Fibroblast of lung (primary cell): Measurements from ENCODE around the gene TNIP2.

Source experiments
- CTCF ChIP-seq, 2 donors: IDR thresholded peaks in 1 of 2; conservative IDR thresholded peaks in 1 of 2; 1 replicate in 1 of 2; 2 replicates in 1 of 2; pipeline ENCODE4 v1.5.1; 2011 to 2012; ENCODE audit warnings: low read length in 2 of 2, control low read depth in 1 of 2, inconsistent platforms in 1 of 2, low read depth in 1 of 2, mild to moderate bottlenecking in 1 of 2
- EZH2 ChIP-seq: IDR thresholded peaks from 2 replicates; pipeline ENCODE4 v1.5.1; 2012; ENCODE audit warnings: low read length, control low read depth, mild to moderate bottlenecking; ENCODE audit errors: missing control alignments

- TF ChIP-seq CTCF (conservative IDR thresholded peaks at IDR 0.05 in 1 of 2, IDR thresholded peaks at IDR 0.05 in 1 of 2; ENCODE audit: low read depth in 1 of 2, low read length in 2 of 2) (no peak), EZH2 (no peak)
Observed at GRCh38 chr4:2785613-2786012, 29.5 kb upstream of the TNIP2 start.
